ENCODE results near the gene ACTG1. TPM values are rescaled to one million over a fixed set of nuclear protein-coding genes. Genes with fewer than 3 reads are reported as not detected.

ACTG1 gene
- total and polyA plus RNA-seq, 3 donors from 2014 or later: 1,571 to 2,057 (median 1,790) TPM

- no peak for TF ChIP-seq CTCF (IDR thresholded peaks at IDR 0.05)
- no peak for TF ChIP-seq POLR2A (IDR thresholded peaks at IDR 0.05)
- no peak overlapping the region for H3K4me3 ChIP-seq
- H3K36me3 ChIP-seq (ENCODE audit: low read depth, missing control alignments): no peaks in the 10 kb centered on the region
- H3K4me1 ChIP-seq: peaks cover 39% of the 10 kb centered on the region
- no peak overlapping the region for H3K27ac ChIP-seq
- H3K27me3 ChIP-seq: no peaks in the 10 kb centered on the region
- no peak for DNase-seq
- WGBS, 2 donors: 63 to 76% methylated on average over 15 to 23 of the region's 24 CpGs
- intact Hi-C loops (cut with DNase I; ENCODE audit: low total_unique reads): no loop called here
- H3K9me3 ChIP-seq: no peaks in the 10 kb centered on the region
Measured at GRCh38 chr17:81517339-81518112, 4.9 kb upstream of the ACTG1 start.

GRCh38 chr17:81517009-81517338 lies 4.4 kb upstream of the ACTG1 start:
- Histone ChIP-seq H3K4me3 (no peak overlapping the region), H3K27ac (no peak overlapping the region), H3K4me1 (peaks cover 39% of the 10 kb centered on the region), H3K9me3 (no peaks in the 10 kb centered on the region), H3K27me3 (no peaks in the 10 kb centered on the region), H3K36me3 (ENCODE audit: low read depth, missing control alignments) (no peaks in the 10 kb centered on the region)
- TF ChIP-seq POLR2A (IDR thresholded peaks at IDR 0.05) (no peak), CTCF (IDR thresholded peaks at IDR 0.05) (no peak)
- 89 to 92% methylated on average over 5 to 9 of the region's 9 CpGs for WGBS, 2 donors
- intact Hi-C loops (cut with DNase I; ENCODE audit: low total_unique reads): no loop called here
- DNase-seq: no peak

GRCh38 chr17:81516439-81516838 lies 3.8 kb upstream of the ACTG1 start:
- H3K36me3 ChIP-seq (ENCODE audit: low read depth, missing control alignments): no peaks in the 10 kb centered on the region
- intact Hi-C loops (cut with DNase I; ENCODE audit: low total_unique reads): no loop called here
- no peaks in the 10 kb centered on the region for H3K27me3 ChIP-seq
- 90 to 100% methylated on average over 1 to 4 of the region's 4 CpGs for WGBS, 2 donors
- no peak for DNase-seq
- no peaks in the 10 kb centered on the region for H3K9me3 ChIP-seq
- H3K4me1 ChIP-seq: peaks cover 39% of the 10 kb centered on the region
- TF ChIP-seq CTCF (IDR thresholded peaks at IDR 0.05) (no peak), POLR2A (IDR thresholded peaks at IDR 0.05) (no peak)
- no peak overlapping the region for H3K4me3 ChIP-seq
- no peak overlapping the region for H3K27ac ChIP-seq

GRCh38 chr17:81515530-81516041 lies 3.0 kb upstream of the ACTG1 start:
- WGBS, 2 donors: 57 to 61% methylated on average over 19 of the region's 19 CpGs
- peaks cover 39% of the 10 kb centered on the region for H3K4me1 ChIP-seq
- intact Hi-C loops (cut with DNase I; ENCODE audit: low total_unique reads): no loop called here

More at GRCh38 chr17:81515530-81516041, 3.0 kb upstream of the ACTG1 start:
- Histone ChIP-seq H3K27me3 (no peaks in the 10 kb centered on the region), H3K36me3 (ENCODE audit: low read depth, missing control alignments) (no peaks in the 10 kb centered on the region), H3K4me3 (peak overlapping the region; percentile 74 to 96), H3K9me3 (no peaks in the 10 kb centered on the region), H3K27ac (peak overlapping the region; percentile 81 to 100)
- DNase-seq: no peak
- no peak for TF ChIP-seq CTCF (IDR thresholded peaks at IDR 0.05)

All from testis (tissue), 3 donors.